IMR-90 (cell line): ENCODE measurements around the gene TOX3. TPM values are rescaled to one million over a fixed set of nuclear protein-coding genes. Genes with fewer than 3 reads are reported as not detected.

ENCODE experiments used
- ATAC-seq: fragments of 200-7000 bp; cut with Tn5 transposase; 2 replicates; pipeline ENCODE4 v1.9.1; 2020; ENCODE audit warnings: low read depth, mild to moderate bottlenecking, moderate library complexity
- Bru-seq: library from RNA; stranded (reverse); fragments of 400-500 nt; gene quantifications from one replicate; lab custom pipeline; 2021; lab: Mats Ljungman, UMichigan
- BruChase-seq, 2 experiments: library from RNA; stranded (reverse); fragments of 400-500 nt; gene quantifications; one replicate each; lab custom pipeline; 2021; lab: Mats Ljungman, UMichigan
- BruUV-seq: library from RNA; stranded (reverse); fragments of 400-500 nt; replicated peaks from 2 replicates; lab custom pipeline; 2021; lab: Mats Ljungman, UMichigan
- CTCF ChIA-PET: fragments of 300-600 bp; formaldehyde crosslinking; extraction: SDS; loops from one replicate; lab custom pipeline; 2021; ENCODE audit warnings: antibody characterized with exemption; lab: Yijun Ruan, JAX
- POLR2A ChIA-PET: fragments of 300-600 bp; sonication (Branson Sonifier 250); formaldehyde crosslinking; loops from one replicate; lab custom pipeline; 2022; ENCODE audit warnings: antibody characterized with exemption; ENCODE audit not compliant: unreplicated experiment; lab: Charles Lee
- DNase-seq: peaks from one replicate; pipeline ENCODE4 v3.0.0; 2013
- H2AFZ ChIP-seq: replicated peaks from 2 replicates; pipeline ENCODE3; 2013; ENCODE audit warnings: low read length, mild to moderate bottlenecking; ENCODE audit not compliant: poor library complexity
- H2AK5ac ChIP-seq: 2 replicates; pipeline ENCODE4 v1.6.1; 2013; ENCODE audit warnings: low read depth, low read length, inconsistent platforms
- H2AK9ac ChIP-seq: replicated peaks from 2 replicates; pipeline ENCODE3; 2013; ENCODE audit warnings: mild to moderate bottlenecking, low read depth, low read length, moderate library complexity; ENCODE audit not compliant: poor library complexity
- H2BK120ac ChIP-seq: 2 replicates; pipeline ENCODE4 v1.6.1; 2013; ENCODE audit warnings: low read depth, low read length, inconsistent platforms
- H2BK15ac ChIP-seq: 3 replicates; pipeline ENCODE4 v1.6.1; 2013; ENCODE audit warnings: low read depth, low read length, inconsistent platforms
- H2BK20ac ChIP-seq: 2 replicates; pipeline ENCODE4 v1.6.1; 2013; ENCODE audit warnings: low read depth, mild to moderate bottlenecking, inconsistent platforms, low read length, moderate library complexity
- H2BK5ac ChIP-seq: 2 replicates; pipeline ENCODE4 v1.6.1; 2013; ENCODE audit warnings: mild to moderate bottlenecking, low read depth, low read length, inconsistent platforms; ENCODE audit not compliant: poor library complexity, severe bottlenecking
- H3K14ac ChIP-seq: replicated peaks from 2 replicates; pipeline ENCODE4 v1.6.1; 2013; ENCODE audit warnings: low read depth, low read length, inconsistent platforms
- H3K18ac ChIP-seq: 2 replicates; pipeline ENCODE4 v1.6.1; 2013; ENCODE audit warnings: low read depth, low read length, control low read depth
- H3K23ac ChIP-seq: 2 replicates; pipeline ENCODE4 v1.6.1; 2013; ENCODE audit warnings: low read depth, low read length, inconsistent platforms
- H3K27ac ChIP-seq: 2 replicates; pipeline ENCODE4 v1.5.1; 2013; ENCODE audit warnings: mild to moderate bottlenecking, control low read depth, low read length; ENCODE audit not compliant: insufficient read depth
- H3K27me3 ChIP-seq: 2 replicates; pipeline ENCODE4 v1.6.1; 2013; ENCODE audit warnings: low read length; ENCODE audit not compliant: control insufficient read depth, insufficient read depth
- H3K36me3 ChIP-seq: 2 replicates; pipeline ENCODE4 v1.6.1; 2013; ENCODE audit warnings: low read length, mixed read lengths; ENCODE audit not compliant: control insufficient read depth, insufficient read depth
- H3K4ac ChIP-seq: 2 replicates; pipeline ENCODE4 v1.6.1; 2013; ENCODE audit warnings: low read depth, low read length, inconsistent platforms
- H3K4me1 ChIP-seq: 2 replicates; pipeline ENCODE4 v1.6.1; 2013; ENCODE audit warnings: low read length, mixed read lengths; ENCODE audit not compliant: control insufficient read depth, insufficient read depth
- H3K4me2 ChIP-seq: 2 replicates; pipeline ENCODE4 v1.6.1; 2013; ENCODE audit warnings: low read depth, mild to moderate bottlenecking, control low read depth, low read length, moderate library complexity
- H3K4me3 ChIP-seq: 2 replicates; pipeline ENCODE4 v1.5.1; 2013; ENCODE audit warnings: low read depth, mild to moderate bottlenecking, control low read depth, low read length, moderate library complexity; ENCODE audit not compliant: insufficient read depth
- H3K56ac ChIP-seq: 2 replicates; pipeline ENCODE4 v1.6.1; 2013; ENCODE audit warnings: low read length, inconsistent platforms; ENCODE audit not compliant: insufficient read depth; ENCODE audit errors: extremely low read depth
- H3K79me1 ChIP-seq, 2 experiments: 2 replicates each; pipeline ENCODE4 v1.6.1; 2013; ENCODE audit warnings: low read length in 2 of 2, inconsistent platforms in 1 of 2, low read depth in 1 of 2
- H3K9ac ChIP-seq: 2 replicates; pipeline ENCODE4 v1.6.1; 2013; ENCODE audit warnings: low read depth, low read length, control low read depth
- H3K9me1 ChIP-seq: 2 replicates; pipeline ENCODE4 v1.6.1; 2013; ENCODE audit warnings: low read length, inconsistent platforms; ENCODE audit not compliant: insufficient read depth
- H3K9me3 ChIP-seq: 2 replicates; pipeline ENCODE4 v1.6.1; 2013; ENCODE audit warnings: low read length; ENCODE audit not compliant: control insufficient read depth, insufficient read depth
- H4K20me1 ChIP-seq: 2 replicates; pipeline ENCODE4 v1.6.1; 2013; ENCODE audit warnings: low read length, inconsistent platforms; ENCODE audit not compliant: insufficient read depth
- H4K5ac ChIP-seq: 2 replicates; pipeline ENCODE4 v1.6.1; 2013; ENCODE audit warnings: mild to moderate bottlenecking, low read depth, low read length, control low read depth
- H4K8ac ChIP-seq, 2 experiments: 2 replicates each; pipeline ENCODE4 v1.6.1; 2013; ENCODE audit warnings: low read depth in 2 of 2, low read length in 2 of 2, control low read depth in 1 of 2, inconsistent platforms in 1 of 2
- H4K91ac ChIP-seq: 2 replicates; pipeline ENCODE4 v1.6.1; 2013; ENCODE audit warnings: low read depth, low read length, inconsistent platforms; ENCODE audit not compliant: insufficient read depth
- POLR2A ChIP-seq: IDR thresholded peaks from 2 replicates; pipeline ENCODE4 v1.6.1; 2012; ENCODE audit warnings: mild to moderate bottlenecking, low read depth, low read length
- WGBS, 2 experiments: methylation state at CpG; one replicate each; pipeline versions ENCODE4 v1.1.5 to v1.1.7; 2013; ENCODE audit warnings: missing lambda C conversion rate in 2 of 2; ENCODE audit not compliant: insufficient read length in 1 of 2; ENCODE audit errors: extremely low coverage in 2 of 2; 5-methylcytosine and 5-hydroxymethylcytosine counted together
- dilution Hi-C: fragments of 300-500 bp; cut with HindIII; formaldehyde crosslinking; loops from one replicate; pipeline ENCODE4 v1.14.3; 2018; ENCODE audit warnings: low sequenced_read_pairs; ENCODE audit not compliant: unreplicated experiment
- in situ Hi-C: fragments of 300-500 bp; cut with MboI; formaldehyde crosslinking; loops from 3 replicates; pipeline ENCODE4 v1.14.3; 2019; ENCODE audit warnings: low sequenced_read_pairs, inconsistent platforms, mixed read lengths
- intact Hi-C: fragments of 100-400 bp; cut with micrococcal nuclease; formaldehyde crosslinking; loops from 2 replicates; pipeline ENCODE4 v1.10.0; 2022
- long read RNA-seq: library from polyadenylated mRNA; unstranded; transcript quantifications from one replicate; pipeline ENCODE4 v2.0.0, GENCODE V29; 2021; ENCODE audit not compliant: unreplicated experiment
- polyA plus RNA-seq, 3 experiments: library from polyadenylated mRNA; depleted of rRNA; stranded (reverse); fragments of >200 nt; gene quantifications; 2 replicates each; pipeline ENCODE4 v1.2.3, GENCODE V29; 2012; ENCODE audit warnings: low replicate concordance in 1 of 3
- total RNA-seq: library from RNA; depleted of rRNA; stranded (reverse); fragments of >200 nt; gene quantifications from 2 replicates; pipeline ENCODE4 v1.2.3, GENCODE V29; 2012; rRNA removed

Gene TOX3
- total RNA-seq (not detected in 2 replicates), polyA plus RNA-seq (2012; rRNA removed) (not detected in 2 replicates), Bru-seq, nascent RNA (percentile 14 among the genes with signal in this experiment), BruChase-seq, experiment 1, labeled RNA remaining after a 6-hour chase (percentile 20 among the genes with signal in this experiment), BruChase-seq, experiment 2, labeled RNA remaining after a 2-hour chase (percentile 17 among the genes with signal in this experiment)
- polyA plus RNA-seq (2012; cell fraction: cytosol; rRNA removed): not detected in 2 replicates
- polyA plus RNA-seq (2012; cell fraction: nucleus; rRNA removed; ENCODE audit: low replicate concordance): not detected in 2 replicates
- long read RNA-seq: 0 reads

DNA sequence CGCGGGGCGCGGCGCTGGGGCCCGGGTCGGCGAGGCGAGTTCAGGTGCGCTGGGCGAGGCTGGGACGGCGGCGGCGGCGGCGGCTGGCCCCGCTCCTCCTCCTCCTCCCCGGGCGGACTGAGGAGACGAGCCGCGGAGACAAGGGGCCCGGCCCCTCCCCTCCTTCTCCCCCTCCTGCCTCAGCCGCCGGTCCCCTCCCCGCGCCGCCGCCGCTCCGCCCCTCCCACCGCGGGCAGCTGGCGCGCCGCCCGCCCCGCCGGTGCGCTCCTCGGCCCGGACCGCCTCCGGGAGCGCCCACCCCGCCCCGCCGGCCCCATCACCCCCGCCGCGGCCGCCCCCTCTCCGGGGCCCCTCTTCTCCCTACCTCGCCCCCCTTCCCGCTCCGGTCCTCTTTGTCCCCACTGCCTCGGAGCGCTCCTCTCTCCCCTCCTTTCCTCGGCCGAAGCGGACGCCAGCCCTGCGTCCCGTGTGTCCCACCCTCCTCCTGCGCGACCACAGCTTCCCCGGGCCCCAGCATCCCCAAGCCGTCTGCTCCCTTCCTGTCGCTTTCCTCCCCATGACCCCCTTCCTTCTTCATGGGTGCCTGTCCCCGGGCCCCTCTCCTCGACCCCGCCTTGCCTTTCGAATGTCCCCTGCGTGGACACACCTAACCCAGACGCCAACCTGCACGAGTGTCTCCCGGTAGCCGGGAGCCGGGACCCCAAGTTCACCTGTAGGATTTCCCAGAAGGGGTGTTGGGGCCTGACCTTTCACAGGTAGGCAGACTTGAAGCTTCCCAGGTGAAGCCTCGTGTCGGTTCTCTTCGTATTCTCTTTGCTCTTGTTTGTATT is at the start of gene TOX3:
TOX3 (minus strand) TSS at position 140 of the 830 bp plus-strand sequence. CDS start 420 bp downstream, outside the sequence.
- no peak within 1 kb of the TSS for H2BK15ac ChIP-seq
- no peaks in the 10 kb centered on the region for H3K9me1 ChIP-seq
- CTCF ChIA-PET: no interaction called here
- H2AK9ac ChIP-seq: no peak within 1 kb of the TSS
- no peaks in the 10 kb centered on the region for H3K36me3 ChIP-seq
- BruUV-seq: no TSS peak
- H3K14ac ChIP-seq: no peak within 1 kb of the TSS
- no peak within 1 kb of the TSS for H3K27ac ChIP-seq
- no peaks in the 10 kb centered on the region for H4K20me1 ChIP-seq
- H3K9ac ChIP-seq: no peak within 1 kb of the TSS
- DNase-seq: no peak
- no peak within 1 kb of the TSS for H2BK120ac ChIP-seq
- no peak within 1 kb of the TSS for H3K56ac ChIP-seq
- no peak within 1 kb of the TSS for H2AFZ ChIP-seq
- dilution Hi-C loops: no loop called here
- H3K4me3 ChIP-seq: no peak within 1 kb of the TSS
- no peak within 1 kb of the TSS for H2BK5ac ChIP-seq
- no peak within 1 kb of the TSS for H4K91ac ChIP-seq
- peaks cover 22% of the 10 kb centered on the region for H3K27me3 ChIP-seq
- no peak within 1 kb of the TSS for H4K5ac ChIP-seq
- H3K79me1 ChIP-seq: no peaks in the 10 kb centered on the region
- ATAC-seq: no peak
- intact Hi-C loops: no loop called here
- POLR2A ChIA-PET: no interaction called here
- no peaks in the 10 kb centered on the region for H3K9me3 ChIP-seq
- no peaks in the 10 kb centered on the region for H3K4me1 ChIP-seq
- no peak within 1 kb of the TSS for H2BK20ac ChIP-seq
- no peak within 1 kb of the TSS for H3K4me2 ChIP-seq
- no peak within 1 kb of the TSS for H2AK5ac ChIP-seq
- no peak within 1 kb of the TSS for H3K18ac ChIP-seq
- in situ Hi-C loops: no loop called here
- no peak within 1 kb of the TSS for H4K8ac ChIP-seq
- no peak within 1 kb of the TSS for H3K4ac ChIP-seq
- H3K23ac ChIP-seq: no peak within 1 kb of the TSS
- no peak for TF ChIP-seq POLR2A
- WGBS, 2 experiments: 0% methylated on average over 7 of the region's 83 CpGs; no CpG with 5 or more reads in 1 of the 2 experiments
